ENCODE data around the gene CDH4. TPM values are rescaled to one million over a fixed set of nuclear protein-coding genes. Genes with fewer than 3 reads are reported as not detected.

Gene CDH4
- polyA plus RNA-seq, 1 experiment: 1.5 TPM

DNA sequence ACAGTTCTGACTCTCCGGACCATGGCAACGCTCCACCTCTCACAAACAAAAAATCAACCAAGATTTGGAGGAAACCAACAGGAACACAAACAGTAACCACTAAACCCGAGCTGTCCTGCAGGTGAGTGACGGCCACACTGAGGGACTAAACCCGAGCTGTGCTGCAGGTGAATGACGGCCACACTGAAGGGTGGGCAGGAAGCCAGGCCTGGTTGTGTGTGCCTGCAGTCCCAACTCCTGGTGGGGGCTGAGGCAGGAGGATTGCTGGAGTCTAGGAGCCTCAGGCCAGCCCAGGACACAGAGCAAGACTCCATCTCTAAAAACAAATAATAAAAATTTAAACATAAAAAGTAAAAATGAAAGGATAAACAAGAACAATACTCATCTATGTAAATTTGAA lies 733.0 kb downstream of the CDH4 start:
- Histone ChIP-seq H3K27me3 (ENCODE audit: control insufficient read depth, insufficient read depth, low read length) (no peaks in the 10 kb centered on the region), H3K36me3 (ENCODE audit: control insufficient read depth, insufficient read depth, low read length) (peaks cover 5% of the 10 kb centered on the region), H3K4me3 (ENCODE audit: low read depth, low read length) (no peak overlapping the region)
- no peak for DNase-seq (ENCODE audit: low read depth)
- CTCF ChIA-PET: interaction anchor here (1.3 kb wide), 1 partner anchor 12 kb away, joined by 3 read pairs; no protein-coding TSS in a partner anchor
- TF ChIP-seq CTCF (IDR thresholded peaks at IDR 0.05; ENCODE audit: insufficient read depth, low read depth, low read length): no peak
- POLR2A ChIA-PET: no interaction called here

GRCh38 chr20:61986762-61987321 lies 734.8 kb downstream of the CDH4 start:
- TF ChIP-seq CTCF (IDR thresholded peaks at IDR 0.05; ENCODE audit: insufficient read depth, low read depth, low read length): no peak
- Histone ChIP-seq H3K36me3 (ENCODE audit: control insufficient read depth, insufficient read depth, low read length) (peaks cover 6% of the 10 kb centered on the region), H3K4me3 (ENCODE audit: low read depth, low read length) (no peak overlapping the region), H3K27me3 (ENCODE audit: control insufficient read depth, insufficient read depth, low read length) (no peaks in the 10 kb centered on the region)
- POLR2A ChIA-PET: no interaction called here
- DNase-seq (ENCODE audit: low read depth): no peak
- CTCF ChIA-PET: no interaction called here

- no peaks in the 10 kb centered on the region for H3K27me3 ChIP-seq (ENCODE audit: control insufficient read depth, insufficient read depth, low read length)
- POLR2A ChIA-PET: no interaction called here
Observed at GRCh38 chr20:61988665-61989064, 736.6 kb downstream of the CDH4 start.

GRCh38 chr20:61989741-61990140 lies 737.7 kb downstream of the CDH4 start:
- ChIA-PET POLR2A (no interaction called here), CTCF (no interaction called here)
- TF ChIP-seq CTCF (IDR thresholded peaks at IDR 0.05; ENCODE audit: insufficient read depth, low read depth, low read length): no peak

More at GRCh38 chr20:61988665-61989064, 736.6 kb downstream of the CDH4 start:
- no peak for DNase-seq (ENCODE audit: low read depth)
- Histone ChIP-seq H3K36me3 (ENCODE audit: control insufficient read depth, insufficient read depth, low read length) (peaks cover 14% of the 10 kb centered on the region), H3K4me3 (ENCODE audit: low read depth, low read length) (no peak overlapping the region)
- CTCF ChIA-PET: no interaction called here
- TF ChIP-seq CTCF (IDR thresholded peaks at IDR 0.05; ENCODE audit: insufficient read depth, low read depth, low read length): no peak

More at GRCh38 chr20:61989741-61990140, 737.7 kb downstream of the CDH4 start:
- peaks cover 17% of the 10 kb centered on the region for H3K36me3 ChIP-seq (ENCODE audit: control insufficient read depth, insufficient read depth, low read length)
- no peaks in the 10 kb centered on the region for H3K27me3 ChIP-seq (ENCODE audit: control insufficient read depth, insufficient read depth, low read length)
- DNase-seq (ENCODE audit: low read depth): no peak
- H3K4me3 ChIP-seq (ENCODE audit: low read depth, low read length): no peak overlapping the region

All from BJ (cell line).